GM18519 (cell line): Measurements from ENCODE around the gene TRH.
"Not testable (repeated sequence)": the region's sequence is repeated elsewhere in the genome, so short reads cannot be mapped to it uniquely, and the experiment has no call there.

Experiments
- ATAC-seq: cut with Tn5 transposase; IDR thresholded peaks from one replicate; pipeline ENCODE4 v1.9.1; 2021; ENCODE audit warnings: mild to moderate bottlenecking, moderate library complexity; ENCODE audit not compliant: unreplicated experiment, low FRiP score

The TRH gene

GRCh38 chr3:129962600-129962999, 11.9 kb upstream of the TRH start:
- no peak for ATAC-seq

DNA sequence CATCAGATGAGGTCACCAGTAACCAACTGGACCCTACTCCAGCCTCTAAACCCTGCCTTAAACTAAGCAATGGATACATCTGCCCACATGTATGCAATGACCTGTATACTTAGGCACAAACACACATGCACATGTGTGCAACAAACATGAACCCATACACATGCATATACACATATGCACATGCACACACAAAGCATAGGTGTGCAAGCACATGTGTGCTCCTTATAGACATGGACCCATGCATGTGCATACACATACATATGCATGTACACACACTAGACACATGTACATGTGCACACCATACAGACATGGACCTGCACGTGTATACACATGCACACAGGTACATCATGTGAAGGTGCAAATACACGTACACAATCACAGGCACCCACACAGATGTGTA, 8.6 kb upstream of the TRH start:
- no peak for ATAC-seq

GRCh38 chr3:129966876-129967275, 7.6 kb upstream of the TRH start:
- ATAC-seq: no peak

- ATAC-seq: no peak
These were observed 6.8 kb upstream of the TRH start for GRCh38 chr3:129967761-129968160.

- no peak for ATAC-seq
These were observed 3.0 kb upstream of the TRH start for GRCh38 chr3:129971351-129972052.

GRCh38 chr3:129972301-129972700, 2.2 kb upstream of the TRH start:
- no peak for ATAC-seq

DNA sequence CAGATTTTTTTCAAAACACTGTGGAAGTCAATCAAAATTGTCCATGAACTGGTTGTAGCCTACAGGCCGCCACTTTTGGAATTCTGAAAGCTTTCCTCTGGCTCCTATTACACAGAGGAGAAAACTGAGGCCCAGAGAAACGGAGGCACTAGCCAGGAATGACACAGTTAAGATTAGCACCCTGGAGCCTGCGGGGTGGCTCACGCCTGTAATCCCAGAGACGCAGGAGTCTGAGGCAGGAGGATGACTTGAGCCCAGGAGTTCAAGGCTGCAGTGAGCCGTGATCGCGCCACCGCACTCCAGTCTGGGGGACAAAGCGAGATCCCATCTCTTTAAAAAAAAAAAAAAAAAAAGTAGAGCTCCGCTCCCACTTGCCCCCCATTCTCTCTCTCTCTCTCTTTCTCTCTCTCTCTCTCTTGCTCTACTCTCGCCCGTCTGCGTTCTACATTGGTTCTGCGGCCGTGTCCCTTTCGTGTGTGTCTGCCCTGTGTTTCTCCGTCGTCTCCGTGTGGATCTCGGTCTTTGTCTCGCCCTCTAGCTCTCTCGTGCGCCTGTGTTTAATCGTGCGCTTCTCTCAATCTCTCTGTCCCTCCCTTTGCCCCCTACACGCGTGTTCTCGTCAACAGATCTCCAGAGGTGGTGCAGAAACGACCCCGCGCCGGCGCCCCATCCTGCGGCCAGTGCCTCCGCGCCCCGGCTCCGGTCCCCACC, 512 bp upstream of the TRH start:
- no peak for ATAC-seq

DNA sequence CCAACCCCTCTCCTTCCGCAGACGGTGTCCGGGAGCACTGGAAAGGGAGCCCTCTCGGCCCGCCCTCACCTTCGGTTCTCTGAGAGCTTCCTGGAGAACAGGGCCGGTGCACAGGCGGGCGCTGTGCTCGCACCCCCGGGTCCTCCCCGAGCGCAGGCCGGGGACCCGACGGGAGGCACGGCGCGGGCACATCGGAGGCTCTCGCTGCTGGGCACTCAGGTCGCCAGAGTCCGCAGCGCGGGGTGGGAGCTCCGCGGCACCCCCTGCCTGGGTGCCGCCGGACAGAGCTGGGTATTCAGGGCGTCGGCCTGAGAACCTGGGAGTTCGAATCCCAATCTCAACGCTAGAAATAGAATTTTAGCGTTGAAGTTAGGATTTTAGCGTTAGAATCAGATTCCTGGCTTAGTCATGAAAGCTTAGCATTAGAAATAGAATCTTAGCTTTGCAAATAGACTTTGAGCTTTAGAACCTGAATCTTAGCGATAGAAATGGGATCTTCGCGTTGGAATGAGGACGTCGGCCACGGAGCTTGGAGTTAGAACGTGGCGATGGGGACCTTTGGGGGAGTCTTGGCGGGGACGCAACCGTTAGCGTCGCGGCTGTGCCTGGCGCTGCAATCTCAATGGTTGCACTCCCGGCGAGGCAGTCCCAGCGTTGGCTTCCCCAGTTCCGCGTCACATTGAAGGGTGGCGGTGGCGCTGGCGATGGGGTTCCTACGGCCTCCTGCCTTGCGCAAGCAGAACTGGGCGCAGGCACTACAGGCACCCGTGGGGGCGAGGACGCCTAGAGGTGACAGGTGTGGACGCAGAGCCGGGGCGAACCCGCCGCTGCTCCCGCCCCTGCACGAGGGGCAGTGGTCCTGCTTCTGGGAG, 549 bp downstream of the TRH start:
- ATAC-seq: no peak

GRCh38 chr3:129975705-129976048, 1.2 kb downstream of the TRH start:
- no peak for ATAC-seq

GRCh38 chr3:129976286-129976685, 1.8 kb downstream of the TRH start:
- ATAC-seq: no peak

DNA sequence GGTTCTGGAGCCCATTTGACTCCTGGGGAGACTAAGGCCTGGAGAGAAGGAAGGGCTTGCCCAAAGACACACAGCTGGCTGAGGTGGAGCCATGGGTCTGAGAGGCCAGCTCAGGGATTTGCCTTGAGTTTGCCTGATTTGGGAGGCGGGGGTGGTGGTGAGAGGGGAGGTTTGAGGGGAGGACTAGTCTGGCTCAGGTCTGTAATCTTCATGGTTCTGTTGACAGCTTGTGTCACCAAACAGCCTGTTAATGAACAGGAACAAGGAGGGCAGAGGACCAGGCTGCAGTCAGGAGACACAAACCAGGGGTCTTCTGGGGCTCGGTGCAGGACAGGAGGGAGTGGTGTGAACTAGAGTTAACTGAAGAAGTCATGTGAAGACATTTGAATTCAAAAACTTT, 3.6 kb downstream of the TRH start:
- ATAC-seq: no peak

DNA sequence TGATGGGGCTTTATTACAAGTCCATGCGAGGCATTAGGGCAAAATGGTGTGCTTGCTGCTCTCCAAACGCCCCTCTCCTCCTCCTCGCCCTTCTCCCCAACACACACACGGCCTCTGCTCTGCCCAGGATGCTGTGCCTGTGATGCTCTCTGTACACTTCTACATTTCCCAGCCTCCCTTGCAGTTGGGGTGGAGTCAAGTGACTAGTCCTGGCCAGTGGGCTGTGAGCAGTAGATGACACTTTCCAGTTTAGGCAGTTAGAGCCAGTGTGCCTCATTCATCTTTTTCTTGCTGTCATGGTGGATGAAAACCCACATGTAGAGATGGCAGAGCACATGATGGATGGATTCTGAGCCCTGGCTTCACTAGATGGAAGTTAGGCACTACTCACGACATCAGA, 5.4 kb downstream of the TRH start:
- ATAC-seq: no peak

DNA sequence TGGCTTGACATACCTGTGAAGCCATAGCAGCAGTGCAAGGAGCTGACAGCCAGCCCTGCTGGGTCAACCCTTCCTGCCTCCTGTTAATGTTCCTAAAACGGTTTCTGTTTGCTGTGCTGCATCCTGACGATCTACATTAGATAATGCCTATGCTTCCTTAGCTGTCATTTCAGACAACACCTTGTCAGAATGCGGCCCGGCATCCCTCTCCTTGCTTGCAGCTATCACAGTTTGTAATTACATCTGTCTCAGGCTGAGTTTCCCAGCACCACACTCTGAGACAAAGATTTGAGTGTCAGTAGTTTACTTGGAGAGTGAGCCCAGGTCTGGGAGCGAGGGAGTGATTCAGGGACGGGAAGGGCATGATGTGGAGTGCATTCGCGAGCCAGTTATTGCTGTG, 9.0 kb downstream of the TRH start:
- ATAC-seq: no peak

DNA sequence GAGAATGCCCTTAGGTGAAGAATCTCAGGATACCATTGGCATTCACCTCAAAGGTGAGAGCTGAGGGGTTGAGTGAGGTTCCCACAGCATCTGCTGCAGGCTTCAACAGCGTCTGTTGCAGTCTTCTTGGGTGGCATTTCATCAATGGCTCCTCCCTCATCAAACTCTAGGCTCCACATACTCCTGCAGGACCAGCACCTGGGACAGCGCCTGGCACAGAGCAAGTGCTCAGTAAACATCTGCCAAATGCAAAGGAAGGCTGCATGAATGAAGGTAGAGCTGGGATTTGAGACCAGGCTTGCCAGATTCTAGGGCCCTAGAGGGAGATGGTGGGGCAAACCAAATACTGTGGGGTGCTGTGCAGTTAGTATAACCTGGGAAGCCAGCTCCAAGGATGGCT, 9.6 kb downstream of the TRH start:
- ATAC-seq: no peak

- no peak for ATAC-seq
These were observed 10.6 kb downstream of the TRH start for GRCh38 chr3:129985113-129985512.

- ATAC-seq: no peak
These were observed 13.9 kb downstream of the TRH start for GRCh38 chr3:129988429-129988828.

DNA sequence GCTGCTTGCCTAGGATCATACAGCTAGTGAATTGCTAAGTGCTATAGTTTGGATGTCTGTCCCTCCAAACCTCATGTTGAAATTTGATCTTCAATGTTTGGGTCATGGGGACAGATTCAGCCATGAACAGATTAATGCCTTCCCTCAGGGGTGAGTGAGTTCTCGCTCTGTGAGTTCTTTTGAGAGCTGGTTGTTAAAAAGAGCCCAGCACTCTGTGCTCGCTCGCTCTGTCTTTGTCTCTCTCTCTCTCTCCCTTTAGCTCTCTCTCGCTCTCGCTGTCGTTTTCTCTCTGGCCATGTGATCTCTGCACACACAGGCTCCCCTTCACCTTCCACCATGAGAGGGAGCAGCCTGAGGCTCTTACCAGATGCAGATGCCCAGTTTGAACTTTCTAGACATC, 14.9 kb downstream of the TRH start:
- ATAC-seq: no peak

DNA sequence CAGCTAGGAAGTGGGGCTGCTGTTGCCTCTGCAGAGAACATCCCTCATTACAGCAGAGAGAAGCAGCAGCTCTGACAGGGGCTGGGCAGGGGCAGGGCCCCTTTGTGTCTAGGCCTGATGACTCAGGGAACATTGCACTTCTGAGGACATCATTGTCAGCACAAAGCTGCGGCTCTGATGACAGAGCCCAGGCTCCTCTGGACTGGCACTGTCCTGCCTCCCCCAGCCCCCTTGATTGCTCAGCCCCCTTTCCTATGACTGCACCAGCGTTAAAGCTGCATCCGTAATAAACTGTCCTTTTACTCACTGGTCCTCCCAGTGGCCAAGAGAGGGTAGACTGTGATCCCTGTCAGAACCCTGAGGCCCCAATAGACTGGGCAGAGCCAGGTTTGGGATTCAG, 18.3 kb downstream of the TRH start:
- no peak for ATAC-seq

DNA sequence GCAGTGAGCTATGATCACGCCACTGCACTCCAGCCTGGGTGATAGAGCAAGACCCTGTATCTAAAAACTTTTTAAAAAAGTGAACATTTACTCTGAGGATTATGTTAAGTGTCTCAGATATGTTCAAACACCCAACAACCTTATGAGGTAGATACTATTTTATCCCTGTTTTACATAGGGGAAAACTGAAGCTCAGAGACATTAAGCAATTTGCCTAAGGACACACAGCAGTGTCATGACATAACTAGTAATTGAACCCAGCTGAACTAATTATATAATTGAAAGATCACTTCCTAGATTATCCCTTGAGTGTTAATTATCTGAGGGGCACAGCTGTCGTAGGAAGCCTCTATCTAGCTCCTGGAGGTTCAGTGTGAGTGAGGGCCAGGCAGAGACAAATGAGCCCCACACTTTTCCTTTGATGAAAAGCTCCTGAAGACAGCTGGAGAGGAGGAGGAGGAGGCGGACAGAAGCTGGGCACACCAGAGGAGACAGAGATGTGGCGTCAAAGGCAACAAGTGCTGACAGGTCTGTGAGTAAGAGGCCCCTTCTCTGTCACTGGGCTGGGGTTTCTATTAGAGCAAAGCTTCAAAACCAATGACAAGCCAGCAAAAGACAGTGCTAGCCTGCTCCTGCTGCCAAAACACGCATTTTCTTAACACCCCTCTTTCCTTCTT, 20.5 kb downstream of the TRH start:
- no peak for ATAC-seq

DNA sequence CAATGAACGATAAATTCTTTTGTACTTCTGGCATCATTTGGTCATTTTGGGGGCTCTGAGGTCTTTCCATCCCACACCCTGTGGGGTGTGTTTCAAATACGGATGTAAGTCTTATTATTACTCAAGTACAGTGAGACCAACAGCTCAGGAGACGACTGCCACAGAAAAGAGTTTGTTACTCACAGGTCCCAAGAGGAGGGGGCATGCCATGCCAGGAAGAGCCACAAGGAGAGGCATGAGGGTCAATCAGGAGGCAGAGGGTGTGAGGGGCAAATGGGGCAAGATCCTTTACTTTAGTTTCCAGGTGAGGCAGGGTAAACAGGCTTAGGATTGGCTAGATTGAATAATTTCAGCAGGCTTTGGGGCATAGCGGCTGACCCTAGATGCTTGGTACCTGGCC, 21.6 kb downstream of the TRH start:
- no peak for ATAC-seq

DNA sequence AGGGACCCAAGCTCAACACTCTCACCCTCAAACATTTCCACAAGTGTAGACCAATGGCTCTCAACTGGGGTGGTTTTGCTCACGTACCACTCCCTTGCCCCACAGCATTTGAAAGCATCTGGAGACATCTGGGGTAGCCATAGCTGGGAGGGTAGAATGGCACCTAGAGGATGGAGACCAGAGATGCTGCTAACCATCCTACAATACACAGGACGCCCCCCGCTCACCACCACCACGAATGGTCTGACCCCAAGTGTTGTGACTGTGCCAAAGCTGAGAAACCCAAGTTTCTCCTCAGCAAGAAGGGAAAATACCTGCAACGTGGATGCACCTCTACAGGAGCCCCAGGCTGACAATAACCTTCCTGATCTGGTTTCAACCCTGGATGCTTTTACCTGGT, 24.7 kb downstream of the TRH start:
- not testable (repeated sequence) for ATAC-seq
